Coronary artery (tissue), 2 donors: ENCODE data around the gene PRKN.
"Not testable (repeated sequence)": the region's sequence is repeated elsewhere in the genome, so short reads cannot be mapped to it uniquely, and the experiment has no call there.

Experiments
- DNase-seq: peaks from one replicate; pipeline ENCODE4 v3.0.0-alpha.2; 2017; ENCODE audit warnings: low spot score
- H3K27ac ChIP-seq, 2 donors: fragments of 200-600 bp; sonication (generic); one replicate each; pipeline ENCODE4 v1.5.1; 2016 to 2019
- H3K4me3 ChIP-seq: fragments of 200-600 bp; sonication (generic); 2 replicates; pipeline ENCODE4 v1.5.1; 2016; ENCODE audit warnings: mild to moderate bottlenecking, moderate library complexity
- TF ChIP-seq, protein P1 (sequence below): fragments of 200-600 bp; sonication (generic); IDR thresholded peaks from one replicate; pipeline ENCODE4 v1.5.1; 2019; ENCODE audit warnings: antibody characterized with exemption

The PRKN gene

DNA sequence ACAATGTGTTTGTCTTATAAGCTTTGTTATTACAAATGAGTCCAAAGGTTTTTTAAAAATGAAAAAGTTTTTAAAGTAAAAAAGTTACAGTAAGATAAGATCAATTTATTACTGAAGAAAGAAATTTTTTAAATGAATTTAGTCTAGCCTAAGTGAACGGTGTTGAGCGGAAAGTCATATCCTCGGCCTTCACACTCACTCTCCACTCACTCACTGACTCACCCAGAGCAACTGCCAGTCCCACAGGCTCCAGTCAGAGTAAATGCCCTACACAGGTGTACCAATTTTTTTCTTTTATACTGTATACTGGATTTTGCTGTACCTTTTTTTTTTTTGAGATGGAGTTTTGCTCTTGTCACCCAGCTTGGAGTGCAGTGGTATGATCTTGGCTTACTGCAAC lies 1411.0 kb downstream of the PRKN start:
- Histone ChIP-seq H3K4me3 (no peak overlapping the region), H3K27ac (no peak overlapping the region)
- no peak for DNase-seq
- TF ChIP-seq, protein P1, sequence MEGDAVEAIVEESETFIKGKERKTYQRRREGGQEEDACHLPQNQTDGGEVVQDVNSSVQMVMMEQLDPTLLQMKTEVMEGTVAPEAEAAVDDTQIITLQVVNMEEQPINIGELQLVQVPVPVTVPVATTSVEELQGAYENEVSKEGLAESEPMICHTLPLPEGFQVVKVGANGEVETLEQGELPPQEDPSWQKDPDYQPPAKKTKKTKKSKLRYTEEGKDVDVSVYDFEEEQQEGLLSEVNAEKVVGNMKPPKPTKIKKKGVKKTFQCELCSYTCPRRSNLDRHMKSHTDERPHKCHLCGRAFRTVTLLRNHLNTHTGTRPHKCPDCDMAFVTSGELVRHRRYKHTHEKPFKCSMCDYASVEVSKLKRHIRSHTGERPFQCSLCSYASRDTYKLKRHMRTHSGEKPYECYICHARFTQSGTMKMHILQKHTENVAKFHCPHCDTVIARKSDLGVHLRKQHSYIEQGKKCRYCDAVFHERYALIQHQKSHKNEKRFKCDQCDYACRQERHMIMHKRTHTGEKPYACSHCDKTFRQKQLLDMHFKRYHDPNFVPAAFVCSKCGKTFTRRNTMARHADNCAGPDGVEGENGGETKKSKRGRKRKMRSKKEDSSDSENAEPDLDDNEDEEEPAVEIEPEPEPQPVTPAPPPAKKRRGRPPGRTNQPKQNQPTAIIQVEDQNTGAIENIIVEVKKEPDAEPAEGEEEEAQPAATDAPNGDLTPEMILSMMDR: no peak

GRCh38 chr6:161315246-161315917 lies 1412.2 kb downstream of the PRKN start:
- not testable (repeated sequence) for DNase-seq, H3K4me3 ChIP-seq, H3K27ac ChIP-seq

GRCh38 chr6:161314541-161315245 lies 1412.9 kb downstream of the PRKN start:
- not testable (repeated sequence) for H3K4me3 ChIP-seq, DNase-seq, H3K27ac ChIP-seq

GRCh38 chr6:161313940-161314509 lies 1413.5 kb downstream of the PRKN start:
- no peak for DNase-seq
- Histone ChIP-seq H3K4me3 (no peak overlapping the region), H3K27ac (no peak overlapping the region)
- TF ChIP-seq, protein P1: no peak

DNA sequence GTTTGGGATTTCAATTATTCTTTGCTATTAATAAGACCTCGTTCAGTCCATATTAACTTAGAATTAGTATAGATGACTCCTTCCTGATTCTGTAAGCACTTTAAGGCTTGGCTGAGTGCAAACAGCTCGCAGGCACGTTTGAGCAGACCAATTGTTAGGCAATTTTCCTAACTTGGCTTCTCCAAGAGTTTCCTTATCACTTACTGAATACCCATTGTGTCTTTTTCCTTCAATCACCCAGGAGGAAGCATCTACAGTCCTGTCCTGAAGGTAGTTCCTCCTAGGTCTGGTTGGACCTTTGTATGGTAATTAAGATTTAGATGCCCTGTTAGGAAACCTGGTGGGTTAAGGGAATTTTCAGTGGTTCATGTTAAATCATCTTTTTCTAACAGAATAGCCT lies 1414.1 kb downstream of the PRKN start:
- not testable (repeated sequence) for DNase-seq, H3K27ac ChIP-seq, H3K4me3 ChIP-seq

DNA sequence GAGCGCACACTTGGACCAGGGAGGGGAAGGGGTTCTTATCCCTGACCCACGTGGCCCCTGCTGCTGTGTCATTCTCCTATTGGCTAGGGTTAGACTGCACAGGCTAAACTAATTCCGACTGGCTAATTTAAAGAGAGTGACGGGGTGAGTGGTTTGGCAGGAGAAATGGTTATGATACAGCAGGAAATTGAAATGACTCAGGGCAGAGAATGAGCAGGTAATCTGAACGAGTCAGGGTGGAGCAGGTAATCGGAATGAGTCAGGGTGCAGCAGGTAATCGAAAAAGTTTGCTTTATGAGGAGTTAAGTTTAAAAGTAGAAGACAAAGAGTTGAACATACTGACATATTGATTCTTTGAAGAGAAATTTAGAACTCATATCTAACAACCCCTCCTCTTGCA lies 1417.8 kb downstream of the PRKN start:
- not testable (repeated sequence) for H3K4me3 ChIP-seq, DNase-seq

GRCh38 chr6:161308075-161308655 lies 1419.4 kb downstream of the PRKN start:
- Histone ChIP-seq H3K27ac (no peak overlapping the region), H3K4me3 (no peak overlapping the region)
- TF ChIP-seq, protein P1: no peak
- no peak for DNase-seq

More for the DNA sequence above, 1417.8 kb downstream of the PRKN start:
- H3K27ac ChIP-seq: not testable (repeated sequence)

DNA sequence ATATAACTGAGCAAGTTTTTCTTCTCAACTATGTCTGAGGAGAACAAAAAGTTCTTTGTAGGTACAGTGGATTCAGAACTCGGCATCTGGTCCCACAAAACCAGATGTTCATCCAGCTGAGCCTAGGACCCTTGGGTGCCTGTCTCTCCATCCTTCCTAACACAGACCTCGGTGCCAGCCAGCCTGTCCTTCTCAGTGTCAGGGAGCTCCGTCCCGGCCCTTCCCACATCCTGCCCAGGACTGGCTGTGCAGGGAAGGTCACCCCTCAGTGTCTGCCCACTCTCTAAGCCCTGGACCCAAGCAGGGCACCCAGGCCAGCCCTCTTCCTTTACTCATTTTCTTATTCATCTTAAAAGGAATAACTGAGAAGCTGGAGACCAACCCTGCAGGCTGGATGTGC lies 1421.7 kb downstream of the PRKN start:
- TF ChIP-seq, protein P1: no peak
- no peak overlapping the region for H3K4me3 ChIP-seq
- DNase-seq: no peak
- H3K27ac ChIP-seq: no peak overlapping the region
